ENCODE results near the gene CGN.
"Not testable (repeated sequence)": the region's sequence is repeated elsewhere in the genome, so short reads cannot be mapped to it uniquely, and the experiment has no call there.

The CGN gene

DNA sequence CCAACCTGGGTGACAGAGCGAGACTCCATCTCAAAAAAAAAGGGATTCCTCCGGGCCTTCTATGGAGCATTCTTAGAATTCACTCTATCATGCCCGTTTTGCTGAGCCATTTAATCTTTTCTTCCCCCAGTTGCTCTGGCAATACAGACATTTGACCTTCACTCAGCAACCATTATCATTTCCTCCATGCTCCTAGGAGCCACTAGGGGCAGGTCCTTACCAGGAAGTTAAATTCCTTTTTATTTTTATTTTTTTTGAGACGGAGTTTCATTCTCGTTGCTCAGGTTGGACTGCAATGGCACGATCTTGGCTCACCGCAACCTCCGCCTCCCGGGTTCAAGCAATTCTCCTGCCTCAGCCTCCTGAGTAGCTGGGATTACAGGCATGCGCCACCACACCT lies 9.7 kb upstream of the CGN start:
- FAIRE-seq (no peak), DNase-seq (ENCODE audit: low spot score) (no peak)

- FAIRE-seq (no peak), DNase-seq (ENCODE audit: low spot score) (no peak)
Observed at GRCh38 chr1:151502035-151502700, 9.0 kb upstream of the CGN start.

- DNase-seq (ENCODE audit: low spot score) (no peak), FAIRE-seq (no peak)
Observed at GRCh38 chr1:151502859-151503780, 8.1 kb upstream of the CGN start.

- FAIRE-seq (no peak), DNase-seq (ENCODE audit: low spot score) (no peak)
Observed at GRCh38 chr1:151504252-151504651, 6.9 kb upstream of the CGN start.

GRCh38 chr1:151504759-151505158 lies 6.4 kb upstream of the CGN start:
- FAIRE-seq (no peak), DNase-seq (ENCODE audit: low spot score) (no peak)

GRCh38 chr1:151508833-151509232 lies 2.4 kb upstream of the CGN start:
- FAIRE-seq (no peak), DNase-seq (ENCODE audit: low spot score) (no peak)

DNA sequence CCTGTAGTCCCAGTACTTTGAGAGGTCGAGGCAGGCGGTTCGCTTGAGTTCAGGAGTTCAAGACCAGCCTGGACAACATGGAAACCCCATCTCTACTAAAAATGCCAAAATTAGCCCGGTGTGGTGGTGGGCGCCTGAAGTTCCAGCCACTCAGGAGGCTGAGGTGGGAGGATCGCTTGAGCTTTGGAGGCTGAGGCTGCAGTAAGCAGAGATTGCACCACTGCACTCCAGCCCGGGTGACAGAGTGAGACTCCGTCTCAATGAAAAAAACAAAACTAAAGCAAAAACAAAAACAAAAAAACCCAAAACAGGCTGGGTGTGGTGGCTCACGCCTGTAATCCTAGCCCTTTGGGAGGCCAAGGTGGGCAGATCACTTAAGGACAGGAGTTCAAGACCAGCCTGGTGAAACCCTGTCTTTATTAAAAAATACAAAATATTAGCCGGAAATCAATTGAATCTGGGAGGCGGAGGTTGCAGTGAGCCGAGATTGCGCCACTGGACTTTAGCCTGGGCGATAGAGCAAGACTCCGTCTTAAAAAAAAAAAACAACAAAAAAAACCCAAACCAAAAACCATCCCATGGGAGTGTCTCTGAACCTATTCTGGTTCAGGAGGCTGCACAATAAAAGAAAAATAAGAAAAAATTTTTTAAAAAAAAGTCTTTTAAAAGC lies 1.7 kb upstream of the CGN start:
- FAIRE-seq (no peak), DNase-seq (ENCODE audit: low spot score) (no peak)

GRCh38 chr1:151510020-151510405 lies 1.2 kb upstream of the CGN start:
- DNase-seq (ENCODE audit: low spot score) = no peak
- FAIRE-seq = no peak

GRCh38 chr1:151510614-151510956 lies 602 bp upstream of the CGN start:
- no peak for DNase-seq (ENCODE audit: low spot score)
- no peak for FAIRE-seq

GRCh38 chr1:151511636-151512215 lies 539 bp downstream of the CGN start:
- FAIRE-seq (no peak), DNase-seq (ENCODE audit: low spot score) (peak; percentile 66)

DNA sequence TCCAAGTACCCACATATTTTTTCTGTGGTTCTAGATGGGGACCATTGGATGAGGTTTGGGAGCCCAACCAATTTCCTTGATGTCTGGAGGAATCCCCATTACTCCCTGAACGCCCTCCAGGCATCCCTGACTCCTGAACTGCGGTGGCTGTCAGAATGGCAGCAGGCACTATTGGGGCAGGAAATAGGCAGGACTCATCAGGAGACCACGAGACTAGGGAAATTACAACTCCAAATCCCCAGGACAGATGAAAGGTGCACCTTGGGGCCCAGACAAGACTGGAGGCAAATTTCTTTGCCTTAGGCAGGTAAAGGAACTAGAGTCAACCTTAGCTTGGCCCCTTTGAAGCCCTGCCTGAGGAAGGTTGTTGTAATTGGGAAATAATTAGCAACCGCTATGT lies 1.1 kb downstream of the CGN start:
- no peak for DNase-seq (ENCODE audit: low spot score)
- no peak for FAIRE-seq

DNA sequence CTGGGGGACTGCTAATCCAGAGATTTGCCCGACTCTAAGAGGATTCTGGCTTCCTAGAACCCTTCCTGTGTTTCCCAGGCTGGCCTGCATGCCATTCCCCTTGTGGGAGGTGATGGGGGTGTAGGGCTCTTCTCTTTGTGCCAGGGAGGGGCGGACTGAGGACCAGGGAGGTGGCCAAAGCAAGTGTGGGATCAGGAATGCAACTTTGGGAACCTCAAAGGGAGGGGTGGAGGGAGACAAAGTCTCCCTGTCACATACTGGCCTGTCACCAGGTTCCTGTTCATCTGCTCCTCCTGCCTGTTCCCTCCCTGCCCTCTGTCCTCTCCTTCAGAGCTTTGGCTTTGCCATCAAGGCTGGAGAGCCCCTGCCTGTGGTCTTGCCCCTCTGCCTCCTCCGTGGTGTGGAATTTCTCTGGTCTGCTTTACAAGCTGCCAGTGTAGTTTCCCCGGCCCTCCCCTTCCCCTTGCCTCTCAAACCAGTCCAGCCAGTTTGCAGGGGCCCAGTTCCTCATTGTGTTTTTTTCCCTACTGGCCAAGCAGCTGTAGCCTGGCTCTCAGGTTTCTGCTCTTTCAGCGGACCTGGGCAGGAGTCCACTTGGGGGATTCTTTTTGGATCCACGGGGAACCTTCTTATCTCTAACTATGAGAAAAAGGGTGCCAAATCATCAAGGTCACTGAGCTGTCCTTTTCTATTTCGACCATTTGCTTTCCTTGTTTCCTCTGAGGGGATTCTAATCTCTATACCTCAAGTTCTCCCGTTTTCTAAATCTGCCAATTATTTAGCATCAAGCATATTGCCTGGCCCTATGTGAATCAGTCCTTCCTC lies 1.8 kb downstream of the CGN start:
- FAIRE-seq = no peak
- no peak for DNase-seq (ENCODE audit: low spot score)

DNA sequence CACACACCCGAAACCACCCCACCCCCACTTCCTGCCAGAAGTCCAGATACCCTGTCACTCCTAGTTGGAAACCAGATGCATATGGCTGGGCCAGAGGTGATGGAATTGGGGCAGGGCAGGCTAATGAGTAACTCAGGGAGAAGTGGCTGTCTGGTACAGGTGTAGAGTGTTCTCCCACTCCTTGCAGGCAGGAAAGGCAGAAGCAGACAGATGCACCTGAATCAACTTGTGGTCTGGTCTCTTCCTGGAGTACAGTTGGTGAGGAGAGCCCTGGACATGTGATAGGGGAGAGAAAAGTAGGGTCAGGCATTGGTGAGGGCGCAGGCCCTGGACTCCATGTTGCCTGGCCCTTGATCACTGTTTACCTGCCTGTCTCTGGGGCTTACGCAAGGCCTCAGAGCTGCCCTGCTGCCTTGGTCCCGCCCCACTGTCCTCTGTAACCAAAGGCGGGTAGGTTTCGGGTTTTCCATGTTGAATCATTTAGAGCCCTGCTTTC lies 2.5 kb downstream of the CGN start:
- DNase-seq (ENCODE audit: low spot score) (no peak), FAIRE-seq (no peak)

GRCh38 chr1:151514366-151514765 lies 3.2 kb downstream of the CGN start:
- no peak for FAIRE-seq

GRCh38 chr1:151515265-151515664 lies 4.1 kb downstream of the CGN start:
- no peak for FAIRE-seq

More at GRCh38 chr1:151514366-151514765, 3.2 kb downstream of the CGN start:
- no peak for DNase-seq (ENCODE audit: low spot score)

DNA sequence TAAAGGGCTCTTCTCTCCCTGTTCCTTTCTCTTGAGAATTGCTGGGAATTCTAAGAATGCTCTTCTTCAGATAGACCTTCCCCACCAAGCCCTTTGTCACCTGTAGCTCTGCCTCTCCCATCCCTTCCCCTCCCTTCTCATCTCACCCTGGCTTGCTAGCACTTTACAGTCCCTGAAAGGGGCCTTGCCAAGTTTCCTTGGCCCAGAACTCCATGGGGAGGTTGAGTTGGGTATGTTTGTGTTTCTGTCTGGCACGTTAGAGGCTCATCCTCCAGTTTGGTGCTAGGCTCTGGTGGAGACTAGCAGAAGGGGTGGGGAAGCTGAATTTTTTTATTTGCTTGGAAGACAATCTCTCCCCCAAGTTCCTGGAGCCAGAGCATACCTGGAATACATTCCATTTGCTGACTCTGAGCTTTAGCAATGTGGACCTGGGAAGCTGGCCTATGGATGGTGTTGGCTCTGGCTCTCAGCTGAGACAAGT lies 4.9 kb downstream of the CGN start:
- FAIRE-seq = no peak
- DNase-seq (ENCODE audit: low spot score) = peak; percentile 59

More at GRCh38 chr1:151515265-151515664, 4.1 kb downstream of the CGN start:
- no peak for DNase-seq (ENCODE audit: low spot score)

DNA sequence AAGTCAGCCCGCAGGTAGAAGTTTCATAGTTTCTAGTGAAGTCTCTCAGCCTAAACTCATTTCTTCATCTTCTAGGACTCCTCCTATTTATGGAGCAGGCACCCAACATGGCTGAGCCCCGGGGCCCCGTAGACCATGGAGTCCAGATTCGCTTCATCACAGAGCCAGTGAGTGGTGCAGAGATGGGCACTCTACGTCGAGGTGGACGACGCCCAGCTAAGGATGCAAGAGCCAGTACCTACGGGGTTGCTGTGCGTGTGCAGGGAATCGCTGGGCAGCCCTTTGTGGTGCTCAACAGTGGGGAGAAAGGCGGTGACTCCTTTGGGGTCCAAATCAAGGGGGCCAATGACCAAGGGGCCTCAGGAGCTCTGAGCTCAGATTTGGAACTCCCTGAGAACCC lies 7.2 kb downstream of the CGN start:
- DNase-seq (ENCODE audit: low spot score) = no peak
- no peak for FAIRE-seq

- FAIRE-seq = no peak
Observed at GRCh38 chr1:151518936-151519335, 7.7 kb downstream of the CGN start.

GRCh38 chr1:151519667-151520066 lies 8.5 kb downstream of the CGN start:
- DNase-seq (ENCODE audit: low spot score) (no peak), FAIRE-seq (no peak)

More at GRCh38 chr1:151518936-151519335, 7.7 kb downstream of the CGN start:
- no peak for DNase-seq (ENCODE audit: low spot score)

DNA sequence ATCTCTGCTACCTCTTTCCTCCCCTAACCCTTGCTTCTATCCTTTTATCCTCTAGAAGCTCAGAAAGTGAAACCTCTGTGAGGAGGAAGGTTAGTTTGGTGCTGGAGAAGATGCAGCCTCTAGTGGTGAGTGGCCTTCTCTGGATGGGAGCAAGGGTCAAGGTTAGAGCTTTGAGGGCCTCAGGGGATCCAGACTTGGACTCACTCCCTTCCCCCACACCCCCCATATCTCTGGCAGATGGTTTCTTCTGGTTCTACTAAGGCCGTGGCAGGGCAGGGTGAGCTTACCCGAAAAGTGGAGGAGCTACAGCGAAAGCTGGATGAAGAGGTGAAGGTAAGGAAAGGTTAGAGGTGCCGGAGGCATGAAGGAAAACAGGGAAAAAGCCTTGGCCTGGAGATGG lies 9.2 kb downstream of the CGN start:
- DNase-seq (ENCODE audit: low spot score) (no peak), FAIRE-seq (no peak)

- DNase-seq (ENCODE audit: low spot score); FAIRE-seq: not testable (repeated sequence)
Observed at GRCh38 chr1:151522427-151522826, 11.2 kb downstream of the CGN start.
